ENCODE results near the gene SHROOM2.

DNA sequence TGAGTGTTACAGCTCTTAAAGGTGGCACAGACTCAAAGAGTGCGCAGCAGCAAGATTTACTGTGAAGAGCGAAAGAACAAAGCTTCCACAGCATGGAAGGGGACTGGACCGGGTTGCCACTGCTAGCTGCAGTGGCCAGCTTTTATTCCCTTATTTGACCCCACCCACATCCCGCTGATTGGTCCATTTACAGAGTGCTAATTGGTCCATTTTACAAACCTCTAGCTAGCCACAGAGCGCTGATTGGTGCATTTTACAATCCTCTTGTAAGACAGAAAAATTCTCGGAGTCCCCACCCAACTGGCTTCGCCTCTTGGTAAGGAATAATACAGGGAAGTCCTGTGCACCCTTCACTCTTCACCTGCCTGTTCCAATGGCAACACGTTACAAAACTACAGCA lies 1.9 kb upstream of the SHROOM2 start:
- TF ChIP-seq POLR2AphosphoS5 (IDR thresholded peaks at IDR 0.05; ENCODE audit: low read depth, low read length) = no peak
- TF ChIP-seq TAF1 (IDR thresholded peaks at IDR 0.05; ENCODE audit: low read depth, low read length) = no peak
- no peak for TF ChIP-seq POLR2A (IDR thresholded peaks at IDR 0.05; ENCODE audit: low read depth, low read length)
- no peak for TF ChIP-seq SPI1 (IDR thresholded peaks at IDR 0.05; ENCODE audit: low read depth, low read length)
- no peak for TF ChIP-seq POU2F2 (IDR thresholded peaks at IDR 0.05; ENCODE audit: low read depth, low read length)
- no peak for TF ChIP-seq PAX5 (IDR thresholded peaks at IDR 0.05; ENCODE audit: insufficient read depth, low read length, severe bottlenecking)
